CD4-positive, alpha-beta T cell (primary cell): Measurements from ENCODE around the gene HNRNPL. TPM values are rescaled to one million over a fixed set of nuclear protein-coding genes. Genes with fewer than 3 reads are reported as not detected.
"Not testable (repeated sequence)": the region's sequence is repeated elsewhere in the genome, so short reads cannot be mapped to it uniquely, and the experiment has no call there.

Experiments
- ATAC-seq: fragments of 200-7000 bp; cut with Tn5 transposase; one replicate; pipeline ENCODE4 v1.10.0; 2022; ENCODE audit warnings: mild to moderate bottlenecking; ENCODE audit not compliant: poor library complexity
- CTCF ChIA-PET: fragments of 350-600 bp; sonication (Branson Sonifier 250); formaldehyde crosslinking; loops from one replicate; lab custom pipeline; 2021; ENCODE audit warnings: antibody characterized with exemption, inconsistent platforms; lab: Charles Lee
- POLR2A ChIA-PET: fragments of 350-600 bp; sonication (Branson Sonifier 250); formaldehyde crosslinking; loops from one replicate; lab custom pipeline; 2021; ENCODE audit warnings: antibody characterized with exemption, inconsistent platforms; lab: Charles Lee
- DNase-seq, 14 experiments: peaks; one replicate each; pipeline ENCODE4 v3.0.0-alpha.2; 2013 to 2020; ENCODE audit warnings: mixed read lengths in 2 of 14
- H3K27ac ChIP-seq, 2 donors: one replicate each; pipeline versions ENCODE4 v1.5.1 to v1.7.0; 2013; ENCODE audit warnings: low read length in 2 of 2, low read depth in 1 of 2, mild to moderate bottlenecking in 1 of 2
- H3K27me3 ChIP-seq, 2 experiments: 1 replicate in 1 of 2; 2 replicates in 1 of 2; pipeline versions ENCODE4 v1.6.1 to v1.7.0; 2013; ENCODE audit warnings: low read length in 2 of 2, control low read depth in 1 of 2, mild to moderate bottlenecking in 1 of 2, moderate library complexity in 1 of 2; ENCODE audit not compliant: insufficient read depth in 2 of 2, control insufficient read depth in 1 of 2
- H3K36me3 ChIP-seq: one replicate; pipeline ENCODE4 v1.6.1; 2013; ENCODE audit warnings: low read length, control low read depth; ENCODE audit not compliant: insufficient read depth
- H3K4me1 ChIP-seq: one replicate; pipeline ENCODE4 v1.6.1; 2013; ENCODE audit warnings: low read length, control low read depth; ENCODE audit not compliant: insufficient read depth
- H3K4me3 ChIP-seq: one replicate; pipeline ENCODE4 v1.5.1; 2013; ENCODE audit warnings: mild to moderate bottlenecking, low read length, moderate library complexity
- H3K9me3 ChIP-seq, 2 experiments: 1 replicate in 1 of 2; 2 replicates in 1 of 2; pipeline versions ENCODE4 v1.6.1 to v1.7.0; 2013; ENCODE audit warnings: low read length in 2 of 2, mild to moderate bottlenecking in 2 of 2, control low read depth in 1 of 2, moderate library complexity in 1 of 2; ENCODE audit not compliant: control insufficient read depth in 1 of 2, insufficient read depth in 1 of 2
- H3K27ac Mint-ChIP-seq: one replicate; pipeline ENCODE4 v1.8.0; 2020; ENCODE audit warnings: mixed read lengths
- H3K27me3 Mint-ChIP-seq: one replicate; pipeline ENCODE4 v1.8.0; 2021; ENCODE audit warnings: mixed read lengths
- H3K36me3 Mint-ChIP-seq: one replicate; pipeline ENCODE4 v1.8.0; 2021; ENCODE audit warnings: low read depth, mixed read lengths
- H3K4me1 Mint-ChIP-seq: one replicate; pipeline ENCODE4 v1.8.0; 2021; ENCODE audit warnings: low read depth, mixed read lengths
- H3K4me3 Mint-ChIP-seq: one replicate; pipeline ENCODE4 v1.8.0; 2020; ENCODE audit warnings: mild to moderate bottlenecking, mixed read lengths
- H3K9me3 Mint-ChIP-seq: one replicate; pipeline ENCODE4 v1.8.0; 2020; ENCODE audit warnings: mixed read lengths
- intact Hi-C, 2 experiments: fragments of 100-400 bp; cut with DNase I in 1 of 2; cut with micrococcal nuclease in 1 of 2; formaldehyde crosslinking; loops; one replicate each; pipeline versions ENCODE4 v1.15.1 to v1.9.0; 2023 to 2025; cut with DNase I, micrococcal nuclease
- total RNA-seq, 174 experiments: library from RNA in 2 of 174; stranded (reverse) in 2 of 174; gene quantifications; one replicate each; pipeline ENCODE4 v1.2.3 and lab custom pipeline; 2021 to 2026
- TF ChIP-seq, protein P1 (sequence below): fragments of 200-600 bp; IDR thresholded peaks from one replicate; pipeline ENCODE4 v1.8.0; 2022; ENCODE audit warnings: antibody characterized with exemption, mild to moderate bottlenecking

HNRNPL gene
- total RNA-seq, 2 experiments from 2014 or later = 535 to 565 TPM

DNA sequence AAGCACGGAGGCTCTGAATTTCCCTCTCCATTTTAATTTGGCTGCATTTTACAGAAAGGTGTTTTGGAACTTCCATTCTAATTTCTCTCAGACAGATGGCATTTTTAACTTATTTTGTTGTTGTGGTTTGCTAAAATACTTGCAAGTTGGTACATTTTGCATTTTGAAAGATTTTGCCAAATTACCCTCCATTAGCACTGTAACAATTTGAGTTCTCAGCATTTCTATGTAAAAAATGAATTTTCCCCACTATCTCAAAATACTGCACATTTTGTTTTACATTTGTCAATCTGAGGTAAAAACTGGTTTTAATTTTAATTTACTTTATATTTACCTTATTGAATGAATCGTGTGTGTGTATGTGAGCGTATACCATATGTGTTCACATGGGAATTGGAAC is 7.0 kb upstream of the HNRNPL start:
- TF ChIP-seq, protein P1, sequence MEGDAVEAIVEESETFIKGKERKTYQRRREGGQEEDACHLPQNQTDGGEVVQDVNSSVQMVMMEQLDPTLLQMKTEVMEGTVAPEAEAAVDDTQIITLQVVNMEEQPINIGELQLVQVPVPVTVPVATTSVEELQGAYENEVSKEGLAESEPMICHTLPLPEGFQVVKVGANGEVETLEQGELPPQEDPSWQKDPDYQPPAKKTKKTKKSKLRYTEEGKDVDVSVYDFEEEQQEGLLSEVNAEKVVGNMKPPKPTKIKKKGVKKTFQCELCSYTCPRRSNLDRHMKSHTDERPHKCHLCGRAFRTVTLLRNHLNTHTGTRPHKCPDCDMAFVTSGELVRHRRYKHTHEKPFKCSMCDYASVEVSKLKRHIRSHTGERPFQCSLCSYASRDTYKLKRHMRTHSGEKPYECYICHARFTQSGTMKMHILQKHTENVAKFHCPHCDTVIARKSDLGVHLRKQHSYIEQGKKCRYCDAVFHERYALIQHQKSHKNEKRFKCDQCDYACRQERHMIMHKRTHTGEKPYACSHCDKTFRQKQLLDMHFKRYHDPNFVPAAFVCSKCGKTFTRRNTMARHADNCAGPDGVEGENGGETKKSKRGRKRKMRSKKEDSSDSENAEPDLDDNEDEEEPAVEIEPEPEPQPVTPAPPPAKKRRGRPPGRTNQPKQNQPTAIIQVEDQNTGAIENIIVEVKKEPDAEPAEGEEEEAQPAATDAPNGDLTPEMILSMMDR = no peak
- Mint-ChIP-seq H3K4me3 (peak overlapping the region; percentile 56), H3K27me3 (no peaks in the 10 kb centered on the region), H3K36me3 (peaks cover 4% of the 10 kb centered on the region), H3K4me1 (peaks cover 26% of the 10 kb centered on the region), H3K27ac (peak overlapping the region; percentile 80), H3K9me3 (no peaks in the 10 kb centered on the region)
- Histone ChIP-seq H3K4me1 (peaks cover 29% of the 10 kb centered on the region), H3K4me3 (no peak overlapping the region), H3K9me3 (no peaks in the 10 kb centered on the region), H3K27me3 (no peaks in the 10 kb centered on the region), H3K36me3 (no peaks in the 10 kb centered on the region), H3K27ac (peak overlapping the region in 1 of 2 donors; percentile 52)
- ChIA-PET POLR2A (interaction anchor here (0.9 to 2.2 kb wide), 5 partner anchors 8 to 21 kb away, joined by 3 to 11 read pairs (median 8); partner anchors contain the start of gene RINL), CTCF (interaction anchor here (1.2 to 1.3 kb wide), 2 partner anchors 15 to 31 kb away, joined by 3 to 4 read pairs; no protein-coding TSS in a partner anchor)
- intact Hi-C loops = no loop called here
- DNase-seq (no peak), ATAC-seq (no peak)

DNA sequence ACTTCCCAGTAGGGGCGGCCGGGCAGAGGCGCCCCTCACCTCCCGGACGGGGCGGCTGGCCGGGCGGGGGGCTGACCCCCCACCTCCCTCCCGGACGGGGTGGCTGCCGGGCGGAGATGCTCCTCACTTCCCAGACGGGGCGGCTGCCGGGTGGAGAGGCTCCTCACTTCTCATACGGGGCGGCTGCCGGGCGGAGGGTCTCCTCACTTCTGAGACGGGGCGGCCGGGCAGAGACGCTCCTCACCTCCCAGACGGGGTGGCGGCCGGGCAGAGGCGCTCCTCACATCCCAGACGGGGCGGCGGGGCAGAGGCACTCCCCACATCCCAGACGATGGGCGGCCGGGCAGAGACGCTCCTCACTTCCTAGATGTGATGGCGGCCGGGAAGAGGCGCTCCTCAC is 6.0 kb upstream of the HNRNPL start:
- DNase-seq, H3K27me3 Mint-ChIP-seq, H3K4me3 ChIP-seq, POLR2A ChIA-PET, H3K27ac ChIP-seq, H3K9me3 ChIP-seq, intact Hi-C loops, H3K27me3 ChIP-seq, H3K9me3 Mint-ChIP-seq, CTCF ChIA-PET, ATAC-seq, H3K4me3 Mint-ChIP-seq, H3K36me3 ChIP-seq, H3K27ac Mint-ChIP-seq: not testable (repeated sequence)
- H3K36me3 Mint-ChIP-seq = peaks cover 15% of the 10 kb centered on the region
- H3K4me1 Mint-ChIP-seq = peaks cover 32% of the 10 kb centered on the region
- H3K4me1 ChIP-seq = peaks cover 39% of the 10 kb centered on the region

- POLR2A ChIA-PET, H3K4me3 ChIP-seq, H3K27ac Mint-ChIP-seq, H3K36me3 ChIP-seq, H3K9me3 Mint-ChIP-seq, H3K27me3 Mint-ChIP-seq, DNase-seq, intact Hi-C loops, H3K27me3 ChIP-seq, CTCF ChIA-PET, H3K27ac ChIP-seq, ATAC-seq, H3K9me3 ChIP-seq: not testable (repeated sequence)
- peaks cover 42% of the 10 kb centered on the region for H3K4me1 ChIP-seq
- H3K36me3 Mint-ChIP-seq = peaks cover 23% of the 10 kb centered on the region
- peak overlapping the region; percentile 48 for H3K4me3 Mint-ChIP-seq
- H3K4me1 Mint-ChIP-seq = peaks cover 34% of the 10 kb centered on the region
Measured at GRCh38 chr19:38854961-38855360, 5.2 kb upstream of the HNRNPL start.

- H3K4me1 Mint-ChIP-seq = peaks cover 49% of the 10 kb centered on the region
- Histone ChIP-seq H3K4me3 (no peak overlapping the region), H3K4me1 (peaks cover 51% of the 10 kb centered on the region), H3K9me3 (no peaks in the 10 kb centered on the region), H3K27me3 (no peaks in the 10 kb centered on the region), H3K36me3 (peaks cover 7% of the 10 kb centered on the region), H3K27ac (peak overlapping the region in 1 of 2 donors; percentile 78)
- no peaks in the 10 kb centered on the region for H3K9me3 Mint-ChIP-seq
- H3K27ac Mint-ChIP-seq = peak overlapping the region; percentile 97
- TF ChIP-seq, protein P1 = no peak
- intact Hi-C loops = no loop called here
- POLR2A ChIA-PET = interaction anchor here (1.0 to 9.1 kb wide), 6 partner anchors 12 to 450 kb away, joined by 3 to 170 read pairs (median 28); partner anchors contain the start of genes ECH1, FAM98C and RINL
- peaks cover 39% of the 10 kb centered on the region for H3K36me3 Mint-ChIP-seq
- DNase-seq (no peak), ATAC-seq (no peak)
- H3K27me3 Mint-ChIP-seq = no peaks in the 10 kb centered on the region
- CTCF ChIA-PET = interaction anchor here (1.1 to 3.2 kb wide), 5 partner anchors 11 to 83 kb away, joined by 3 to 11 read pairs (median 5); partner anchors contain the start of genes MRPS12 and SARS2
- H3K4me3 Mint-ChIP-seq = peak overlapping the region; percentile 92
Measured at GRCh38 chr19:38853214-38853613, 3.4 kb upstream of the HNRNPL start.
